Body of pancreas (tissue), 4 donors: ENCODE data around the gene PLEKHA7. TPM values are rescaled to one million over a fixed set of nuclear protein-coding genes. Genes with fewer than 3 reads are reported as not detected.

Source experiments
- ATAC-seq: fragments of 150-250 bp; one replicate; pipeline ENCODE4 v1.9.1; 2016
- DNase-seq, 4 donors: peaks; one replicate each; pipeline ENCODE4 v3.0.0-alpha.2; 2019
- H3K27ac ChIP-seq, 4 donors: fragments of 200-600 bp; sonication (generic); 1 replicate in 3 of 4; 2 replicates in 1 of 4; pipeline versions ENCODE4 v1.5.1 to v1.6.1; 2016 to 2019; ENCODE audit warnings: mild to moderate bottlenecking in 1 of 4, mixed read lengths in 1 of 4, moderate library complexity in 1 of 4
- H3K27me3 ChIP-seq, 2 donors: fragments of 200-600 bp; sonication (generic); one replicate each; pipeline ENCODE4 v1.6.0; 2016; ENCODE audit warnings: mild to moderate bottlenecking in 1 of 2
- H3K36me3 ChIP-seq, 2 donors: fragments of 200-600 bp; sonication (generic); replicated peaks in 1 of 2; 2 replicates each; pipeline ENCODE4 v1.5.1; 2016; ENCODE audit warnings: low read depth in 2 of 2; ENCODE audit not compliant: insufficient read depth in 1 of 2
- H3K4me1 ChIP-seq: fragments of 200-600 bp; sonication (generic); one replicate; pipeline ENCODE4 v1.6.0; 2016
- H3K4me3 ChIP-seq, 2 donors: fragments of 200-600 bp; sonication (generic); 1 replicate in 1 of 2; 2 replicates in 1 of 2; pipeline ENCODE4 v1.5.1; 2016 to 2019
- H3K9me3 ChIP-seq, 3 donors: fragments of 200-600 bp; sonication (generic); 1 replicate in 2 of 3; 2 replicates in 1 of 3; pipeline ENCODE4 v1.5.1; 2016
- CTCF ChIP-seq, 7 experiments: fragments of 450-650 bp in 4 of 7; fragments of 200-600 bp in 3 of 7; sonication (generic) in 3 of 7; IDR thresholded peaks; one replicate each; pipeline ENCODE4 v1.5.1; 2016 to 2019; ENCODE audit warnings: antibody characterized with exemption in 7 of 7
- POLR2A ChIP-seq, 3 donors: fragments of 450-650 bp; IDR thresholded peaks; one replicate each; pipeline ENCODE4 v1.6.1; 2016; ENCODE audit warnings: antibody characterized with exemption in 3 of 3, mild to moderate bottlenecking in 2 of 3
- WGBS, 2 donors: methylation state at CpG; one replicate each; pipeline ENCODE4 v1.1.5; 2017; 5-methylcytosine and 5-hydroxymethylcytosine counted together
- intact Hi-C: fragments of 100-400 bp; cut with DNase I; formaldehyde crosslinking; loops from one replicate; pipeline ENCODE4 v1.15.1; 2023
- total RNA-seq, 2 donors: library from RNA; depleted of rRNA; stranded (reverse); fragments of >200 nt; gene quantifications; one replicate each; pipeline ENCODE4 v1.1.0, GENCODE V29; 2016

Gene PLEKHA7
- total RNA-seq, 2 donors from 2014 or later: 30.4 to 34.6 TPM

- no peak overlapping the region for H3K27ac ChIP-seq
- peaks cover 0 to 2% of the 10 kb centered on the region in 2 donors for H3K36me3 ChIP-seq
- H3K4me1 ChIP-seq: no peaks in the 10 kb centered on the region
- WGBS, 2 donors: 50 to 92% methylated on average over 1 to 8 of the region's 8 CpGs
- DNase-seq (no peak), ATAC-seq (no peak)
- H3K4me3 ChIP-seq: no peak overlapping the region
- H3K9me3 ChIP-seq: no peaks in the 10 kb centered on the region
- H3K27me3 ChIP-seq: no peaks in the 10 kb centered on the region
- intact Hi-C loops: no loop called here
- TF ChIP-seq POLR2A (IDR thresholded peaks at IDR 0.05) (no peak), CTCF (IDR thresholded peaks at IDR 0.05) (no peak)
Observed at GRCh38 chr11:16778876-16779275, 235.3 kb downstream of the PLEKHA7 start.

- DNase-seq: no peak
- Histone ChIP-seq H3K27me3 (no peaks in the 10 kb centered on the region), H3K36me3 (peaks cover 0 to 2% of the 10 kb centered on the region in 2 donors), H3K9me3 (no peaks in the 10 kb centered on the region), H3K27ac (no peak overlapping the region), H3K4me3 (no peak overlapping the region), H3K4me1 (no peaks in the 10 kb centered on the region)
- no peak for ATAC-seq
- TF ChIP-seq POLR2A (IDR thresholded peaks at IDR 0.05) (no peak), CTCF (IDR thresholded peaks at IDR 0.05) (no peak)
- WGBS, 2 donors: 74 to 89% methylated on average over 6 of the region's 6 CpGs
- intact Hi-C loops: no loop called here
Observed at GRCh38 chr11:16778286-16778685, 235.9 kb downstream of the PLEKHA7 start.

- H3K4me3 ChIP-seq: no peak overlapping the region
- ATAC-seq (no peak), DNase-seq (no peak)
- no peaks in the 10 kb centered on the region for H3K9me3 ChIP-seq
- TF ChIP-seq CTCF (IDR thresholded peaks at IDR 0.05) (no peak), POLR2A (IDR thresholded peaks at IDR 0.05) (no peak)
- H3K36me3 ChIP-seq: peaks cover 0 to 2% of the 10 kb centered on the region in 2 donors
- WGBS, 2 donors: 92 to 96% methylated on average over 3 of the region's 3 CpGs
- H3K4me1 ChIP-seq: no peaks in the 10 kb centered on the region
- H3K27me3 ChIP-seq: no peaks in the 10 kb centered on the region
- no peak overlapping the region for H3K27ac ChIP-seq
- intact Hi-C loops: no loop called here
Observed at GRCh38 chr11:16777613-16777975, 236.6 kb downstream of the PLEKHA7 start.

GRCh38 chr11:16776711-16777612, 237.3 kb downstream of the PLEKHA7 start:
- no peak overlapping the region for H3K27ac ChIP-seq
- DNase-seq: no peak
- H3K9me3 ChIP-seq: no peaks in the 10 kb centered on the region
- intact Hi-C loops: no loop called here
- H3K36me3 ChIP-seq: peaks cover 0 to 2% of the 10 kb centered on the region in 2 donors
- WGBS, 2 donors: 77 to 81% methylated on average over 10 to 14 of the region's 14 CpGs
- no peaks in the 10 kb centered on the region for H3K27me3 ChIP-seq
- no peak for ATAC-seq
- no peak overlapping the region for H3K4me3 ChIP-seq
- TF ChIP-seq CTCF (IDR thresholded peaks at IDR 0.05) (no peak), POLR2A (IDR thresholded peaks at IDR 0.05) (no peak)
- H3K4me1 ChIP-seq: no peaks in the 10 kb centered on the region
